Measurements from ENCODE around the gene GPR141.
"Not testable (repeated sequence)": the region's sequence is repeated elsewhere in the genome, so short reads cannot be mapped to it uniquely, and the experiment has no call there.

GPR141 gene

GRCh38 chr7:37698276-37698675 is 14.7 kb downstream of the GPR141 start:
- Histone ChIP-seq H3K4me3 (ENCODE audit: low read length) (no peak overlapping the region), H3K36me3 (ENCODE audit: control insufficient read depth, insufficient read depth, low read length) (no peaks in the 10 kb centered on the region), H3K9me3 (ENCODE audit: control insufficient read depth, low read length) (no peaks in the 10 kb centered on the region), H3K27me3 (ENCODE audit: control insufficient read depth, insufficient read depth, low read length) (no peaks in the 10 kb centered on the region), H3K9ac (ENCODE audit: low read length) (no peak overlapping the region), H3K4me1 (ENCODE audit: control insufficient read depth, insufficient read depth, low read length) (no peaks in the 10 kb centered on the region)

- Histone ChIP-seq H3K36me3 (ENCODE audit: control insufficient read depth, insufficient read depth, low read length) (no peaks in the 10 kb centered on the region), H3K9ac (ENCODE audit: low read length) (no peak overlapping the region), H3K27me3 (ENCODE audit: control insufficient read depth, insufficient read depth, low read length) (no peaks in the 10 kb centered on the region), H3K9me3 (ENCODE audit: control insufficient read depth, low read length) (no peaks in the 10 kb centered on the region), H3K4me1 (ENCODE audit: control insufficient read depth, insufficient read depth, low read length) (no peaks in the 10 kb centered on the region), H3K4me3 (ENCODE audit: low read length) (no peak overlapping the region)
These were observed 15.2 kb downstream of the GPR141 start for GRCh38 chr7:37698782-37699181.

GRCh38 chr7:37701769-37702168 is 18.2 kb downstream of the GPR141 start:
- H3K36me3 ChIP-seq (ENCODE audit: control insufficient read depth, insufficient read depth, low read length), result no peaks in the 10 kb centered on the region
- no peak overlapping the region for H3K4me3 ChIP-seq (ENCODE audit: low read length)
- no peak overlapping the region for H3K9ac ChIP-seq (ENCODE audit: low read length)
- H3K27me3 ChIP-seq (ENCODE audit: control insufficient read depth, insufficient read depth, low read length), result no peaks in the 10 kb centered on the region
- no peaks in the 10 kb centered on the region for H3K9me3 ChIP-seq (ENCODE audit: control insufficient read depth, low read length)
- no peaks in the 10 kb centered on the region for H3K4me1 ChIP-seq (ENCODE audit: control insufficient read depth, insufficient read depth, low read length)

GRCh38 chr7:37703361-37703760 is 19.8 kb downstream of the GPR141 start:
- Histone ChIP-seq H3K9me3 (ENCODE audit: control insufficient read depth, low read length) (no peaks in the 10 kb centered on the region), H3K36me3 (ENCODE audit: control insufficient read depth, insufficient read depth, low read length) (no peaks in the 10 kb centered on the region), H3K4me1 (ENCODE audit: control insufficient read depth, insufficient read depth, low read length) (no peaks in the 10 kb centered on the region), H3K4me3 (ENCODE audit: low read length) (no peak overlapping the region), H3K9ac (ENCODE audit: low read length) (no peak overlapping the region), H3K27me3 (ENCODE audit: control insufficient read depth, insufficient read depth, low read length) (no peaks in the 10 kb centered on the region)

GRCh38 chr7:37704328-37704833 is 20.8 kb downstream of the GPR141 start:
- not testable (repeated sequence) for H3K36me3 ChIP-seq (ENCODE audit: control insufficient read depth, insufficient read depth, low read length)

GRCh38 chr7:37705976-37706375 is 22.4 kb downstream of the GPR141 start:
- H3K9me3 ChIP-seq (ENCODE audit: control insufficient read depth, low read length), result no peaks in the 10 kb centered on the region
- no peaks in the 10 kb centered on the region for H3K4me1 ChIP-seq (ENCODE audit: control insufficient read depth, insufficient read depth, low read length)
- no peaks in the 10 kb centered on the region for H3K36me3 ChIP-seq (ENCODE audit: control insufficient read depth, insufficient read depth, low read length)
- H3K4me3 ChIP-seq (ENCODE audit: low read length), result no peak overlapping the region
- no peak overlapping the region for H3K9ac ChIP-seq (ENCODE audit: low read length)
- no peaks in the 10 kb centered on the region for H3K27me3 ChIP-seq (ENCODE audit: control insufficient read depth, insufficient read depth, low read length)

More at GRCh38 chr7:37704328-37704833, 20.8 kb downstream of the GPR141 start:
- H3K9me3 ChIP-seq (ENCODE audit: control insufficient read depth, low read length); H3K4me1 ChIP-seq (ENCODE audit: control insufficient read depth, insufficient read depth, low read length); H3K27me3 ChIP-seq (ENCODE audit: control insufficient read depth, insufficient read depth, low read length); H3K4me3 ChIP-seq (ENCODE audit: low read length); H3K9ac ChIP-seq (ENCODE audit: low read length): not testable (repeated sequence)

GRCh38 chr7:37706804-37707203 is 23.2 kb downstream of the GPR141 start:
- no peak overlapping the region for H3K4me3 ChIP-seq (ENCODE audit: low read length)
- no peaks in the 10 kb centered on the region for H3K4me1 ChIP-seq (ENCODE audit: control insufficient read depth, insufficient read depth, low read length)
- no peaks in the 10 kb centered on the region for H3K9me3 ChIP-seq (ENCODE audit: control insufficient read depth, low read length)
- H3K27me3 ChIP-seq (ENCODE audit: control insufficient read depth, insufficient read depth, low read length), result no peaks in the 10 kb centered on the region
- H3K36me3 ChIP-seq (ENCODE audit: control insufficient read depth, insufficient read depth, low read length), result no peaks in the 10 kb centered on the region
- H3K9ac ChIP-seq (ENCODE audit: low read length), result no peak overlapping the region

- H3K4me1 ChIP-seq (ENCODE audit: control insufficient read depth, insufficient read depth, low read length), result no peaks in the 10 kb centered on the region
- H3K4me3 ChIP-seq (ENCODE audit: low read length), result no peak overlapping the region
- H3K36me3 ChIP-seq (ENCODE audit: control insufficient read depth, insufficient read depth, low read length), result no peaks in the 10 kb centered on the region
- no peak overlapping the region for H3K9ac ChIP-seq (ENCODE audit: low read length)
- H3K27me3 ChIP-seq (ENCODE audit: control insufficient read depth, insufficient read depth, low read length), result no peaks in the 10 kb centered on the region
- H3K9me3 ChIP-seq (ENCODE audit: control insufficient read depth, low read length), result no peaks in the 10 kb centered on the region
These were observed 24.4 kb downstream of the GPR141 start for GRCh38 chr7:37707754-37708485.

- Histone ChIP-seq H3K4me3 (ENCODE audit: low read length) (no peak overlapping the region), H3K27me3 (ENCODE audit: control insufficient read depth, insufficient read depth, low read length) (no peaks in the 10 kb centered on the region), H3K36me3 (ENCODE audit: control insufficient read depth, insufficient read depth, low read length) (no peaks in the 10 kb centered on the region), H3K9me3 (ENCODE audit: control insufficient read depth, low read length) (no peaks in the 10 kb centered on the region), H3K9ac (ENCODE audit: low read length) (no peak overlapping the region), H3K4me1 (ENCODE audit: control insufficient read depth, insufficient read depth, low read length) (no peaks in the 10 kb centered on the region)
These were observed 26.3 kb downstream of the GPR141 start for GRCh38 chr7:37709631-37710509.

GRCh38 chr7:37713613-37714012 is 30.0 kb downstream of the GPR141 start:
- Histone ChIP-seq H3K4me3 (ENCODE audit: low read length) (no peak overlapping the region), H3K27me3 (ENCODE audit: control insufficient read depth, insufficient read depth, low read length) (no peaks in the 10 kb centered on the region), H3K9ac (ENCODE audit: low read length) (no peak overlapping the region), H3K36me3 (ENCODE audit: control insufficient read depth, insufficient read depth, low read length) (no peaks in the 10 kb centered on the region), H3K9me3 (ENCODE audit: control insufficient read depth, low read length) (no peaks in the 10 kb centered on the region), H3K4me1 (ENCODE audit: control insufficient read depth, insufficient read depth, low read length) (no peaks in the 10 kb centered on the region)

GRCh38 chr7:37714606-37715005 is 31.0 kb downstream of the GPR141 start:
- no peaks in the 10 kb centered on the region for H3K9me3 ChIP-seq (ENCODE audit: control insufficient read depth, low read length)
- H3K4me3 ChIP-seq (ENCODE audit: low read length), result no peak overlapping the region
- no peaks in the 10 kb centered on the region for H3K36me3 ChIP-seq (ENCODE audit: control insufficient read depth, insufficient read depth, low read length)
- no peaks in the 10 kb centered on the region for H3K4me1 ChIP-seq (ENCODE audit: control insufficient read depth, insufficient read depth, low read length)
- H3K27me3 ChIP-seq (ENCODE audit: control insufficient read depth, insufficient read depth, low read length), result no peaks in the 10 kb centered on the region
- H3K9ac ChIP-seq (ENCODE audit: low read length), result no peak overlapping the region

GRCh38 chr7:37718585-37718984 is 35.0 kb downstream of the GPR141 start:
- no peak overlapping the region for H3K4me3 ChIP-seq (ENCODE audit: low read length)
- H3K9ac ChIP-seq (ENCODE audit: low read length), result no peak overlapping the region
- no peaks in the 10 kb centered on the region for H3K4me1 ChIP-seq (ENCODE audit: control insufficient read depth, insufficient read depth, low read length)
- H3K9me3 ChIP-seq (ENCODE audit: control insufficient read depth, low read length), result no peaks in the 10 kb centered on the region
- H3K36me3 ChIP-seq (ENCODE audit: control insufficient read depth, insufficient read depth, low read length), result no peaks in the 10 kb centered on the region
- no peaks in the 10 kb centered on the region for H3K27me3 ChIP-seq (ENCODE audit: control insufficient read depth, insufficient read depth, low read length)
